GM12892 (cell line): ENCODE results near the gene OR4F6.

Source experiments
- POLR2A ChIP-seq: IDR thresholded peaks from 2 replicates; pipeline ENCODE4 v1.6.1; 2011; ENCODE audit warnings: low read depth, low read length, control low read depth
- POLR2AphosphoS5 ChIP-seq: IDR thresholded peaks from 2 replicates; pipeline ENCODE4 v1.6.1; 2011; ENCODE audit warnings: low read depth, low read length, control low read depth
- TAF1 ChIP-seq: IDR thresholded peaks from 2 replicates; pipeline ENCODE4 v1.6.1; 2011; ENCODE audit warnings: low read depth, mild to moderate bottlenecking, control low read depth, low read length, borderline replicate concordance

DNA sequence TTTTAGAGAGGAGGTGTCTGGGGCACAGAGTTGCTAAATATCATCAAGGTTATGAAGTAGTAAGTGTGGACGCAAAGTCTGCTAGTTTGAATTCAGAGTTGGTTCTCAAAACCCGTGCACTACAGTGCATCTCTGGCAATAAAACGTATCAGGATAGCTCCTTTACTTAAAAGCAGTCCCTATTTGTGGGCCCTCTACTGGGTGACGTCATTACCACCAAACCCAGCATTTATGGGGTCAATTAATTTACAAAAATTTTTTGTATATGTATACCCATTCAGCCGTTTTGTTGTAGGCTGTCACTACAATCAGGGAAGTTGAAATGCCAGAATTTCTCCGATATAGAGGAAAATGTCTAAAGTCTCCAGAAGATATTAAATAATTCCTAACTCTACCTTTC, 17.5 kb downstream of the OR4F6 start:
- no peak for TF ChIP-seq TAF1
- no peak for TF ChIP-seq POLR2A
- TF ChIP-seq POLR2AphosphoS5: no peak
